Heart left ventricle (tissue), 13 donors: Measurements from ENCODE around the gene PDE7B.

Experiments
- CTCF ChIP-seq, 12 donors: fragments of 200-600 bp; sonication (generic) in 4 of 12; IDR thresholded peaks; one replicate each; pipeline versions ENCODE4 v1.5.0 to v1.8.0; 2018 to 2022; ENCODE audit warnings: antibody characterized with exemption in 12 of 12, mild to moderate bottlenecking in 5 of 12
- POLR2A ChIP-seq, 2 donors: fragments of 450-650 bp; IDR thresholded peaks; one replicate each; pipeline ENCODE4 v1.6.1; 2017; ENCODE audit warnings: antibody characterized with exemption in 2 of 2, mild to moderate bottlenecking in 2 of 2, moderate library complexity in 2 of 2
- donor health status: ischemic (EF 13 %, LVEDD 7.1; RV severe dilation, severe dysfunction).
- donor health status: DM: no; HTN: yes; CAD: no.
- donor health status: DM: no; HTN: no; CAD: no.
- donor health status: ischemic (EF 25% LVEDD 6.9; RV normal size, moderate dysfunction).
- donor health status: ischemic (EF 25% LVEDD 5.7; RV mildly dilated, moderate dysfunction).
- donor health status: ischemic (EF 35%, LVEDD 5.7; RV mildly dilated, moderate dysfunction).
- donor health status: nonischemic (EF 11% LVEDD 7.7; RV severe dilation, severe dysfunction).
- donor health status: DM: yes; HTN: yes; CAD: no.
- donor health status: PGD.
- donor health status: ischemic (EF 29% LVEDD 5.4; RV normal size, mild dysfunction).
- donor health status: nonischemic (EF 23%, LVEDD 6.1; RV moderate dilation, normal function).

DNA sequence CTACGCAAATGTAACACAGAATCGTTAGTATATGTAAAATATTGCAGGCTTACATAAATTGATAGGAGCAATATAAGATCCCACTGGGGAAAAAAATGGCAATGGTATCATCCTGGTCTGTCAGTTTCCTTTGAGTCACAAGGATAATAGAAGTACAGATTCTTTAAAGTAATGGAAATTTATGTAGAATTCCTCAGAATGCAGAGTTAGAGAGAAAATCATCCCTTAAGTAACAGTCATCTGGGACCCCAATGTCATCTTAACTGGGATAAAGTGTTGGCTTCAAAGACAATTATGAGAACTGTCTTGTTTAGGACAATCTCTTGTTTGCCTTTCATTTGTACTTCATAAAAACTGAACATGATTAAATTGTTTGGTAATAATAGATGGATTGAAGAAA, 34.5 kb upstream of the PDE7B start:
- no peak for TF ChIP-seq CTCF (IDR thresholded peaks at IDR 0.05)
- no peak for TF ChIP-seq POLR2A (IDR thresholded peaks at IDR 0.05)
